NT2/D1 (cell line): ENCODE data around the gene IMPA2.

Source experiments
- DNase-seq: peaks from one replicate; pipeline ENCODE4 v3.0.0-alpha.2; 2011; ENCODE audit warnings: low read depth, low spot score
- H3K27me3 ChIP-seq: 2 replicates; pipeline ENCODE4 v1.6.0; 2011; ENCODE audit warnings: mild to moderate bottlenecking; ENCODE audit not compliant: insufficient read length, insufficient read depth
- H3K36me3 ChIP-seq: 2 replicates; pipeline ENCODE4 v1.6.1; 2011; ENCODE audit warnings: mild to moderate bottlenecking, low read length, mixed read lengths; ENCODE audit not compliant: insufficient read depth, insufficient read length
- H3K4me1 ChIP-seq: 2 replicates; pipeline ENCODE4 v1.5.1; 2011; ENCODE audit not compliant: insufficient read depth, insufficient read length
- H3K4me3 ChIP-seq: 2 replicates; pipeline ENCODE4 v1.5.1; 2011; ENCODE audit warnings: low read depth; ENCODE audit not compliant: insufficient read length
- H3K9ac ChIP-seq: 2 replicates; pipeline ENCODE4 v1.6.0; 2011; ENCODE audit warnings: low read depth; ENCODE audit not compliant: insufficient read length
- H3K9me3 ChIP-seq: 2 replicates; pipeline ENCODE4 v1.5.1; 2011; ENCODE audit warnings: mild to moderate bottlenecking, low read length; ENCODE audit not compliant: insufficient read depth
- SUZ12 ChIP-seq: IDR thresholded peaks from 2 replicates; pipeline ENCODE4 v1.6.1; 2011; ENCODE audit not compliant: insufficient read length, insufficient read depth; ENCODE audit errors: extremely low read depth
- YY1 ChIP-seq: IDR thresholded peaks from 2 replicates; pipeline ENCODE4 v1.6.1; 2011; ENCODE audit not compliant: insufficient read length, insufficient read depth
- ZNF274 ChIP-seq: IDR thresholded peaks from 2 replicates; pipeline ENCODE4 v1.6.1; 2011; ENCODE audit warnings: mild to moderate bottlenecking, low read depth, low read length

Gene IMPA2

GRCh38 chr18:12031181-12031580 is 49.9 kb downstream of the IMPA2 start:
- H3K9ac ChIP-seq: no peak overlapping the region
- no peak overlapping the region for H3K4me3 ChIP-seq
- peaks cover 2% of the 10 kb centered on the region for H3K4me1 ChIP-seq
- H3K36me3 ChIP-seq: peaks cover 39% of the 10 kb centered on the region
- no peaks in the 10 kb centered on the region for H3K9me3 ChIP-seq
- TF ChIP-seq YY1 (no peak), ZNF274 (no peak), SUZ12 (no peak)
- H3K27me3 ChIP-seq: no peaks in the 10 kb centered on the region
- DNase-seq: no peak

GRCh38 chr18:12031846-12032245 is 50.5 kb downstream of the IMPA2 start:
- no peak overlapping the region for H3K9ac ChIP-seq
- H3K36me3 ChIP-seq: peaks cover 39% of the 10 kb centered on the region
- no peak overlapping the region for H3K4me3 ChIP-seq
- H3K9me3 ChIP-seq: no peaks in the 10 kb centered on the region
- TF ChIP-seq SUZ12 (no peak), YY1 (no peak), ZNF274 (no peak)
- no peak for DNase-seq
- peaks cover 2% of the 10 kb centered on the region for H3K4me1 ChIP-seq
- no peaks in the 10 kb centered on the region for H3K27me3 ChIP-seq

DNA sequence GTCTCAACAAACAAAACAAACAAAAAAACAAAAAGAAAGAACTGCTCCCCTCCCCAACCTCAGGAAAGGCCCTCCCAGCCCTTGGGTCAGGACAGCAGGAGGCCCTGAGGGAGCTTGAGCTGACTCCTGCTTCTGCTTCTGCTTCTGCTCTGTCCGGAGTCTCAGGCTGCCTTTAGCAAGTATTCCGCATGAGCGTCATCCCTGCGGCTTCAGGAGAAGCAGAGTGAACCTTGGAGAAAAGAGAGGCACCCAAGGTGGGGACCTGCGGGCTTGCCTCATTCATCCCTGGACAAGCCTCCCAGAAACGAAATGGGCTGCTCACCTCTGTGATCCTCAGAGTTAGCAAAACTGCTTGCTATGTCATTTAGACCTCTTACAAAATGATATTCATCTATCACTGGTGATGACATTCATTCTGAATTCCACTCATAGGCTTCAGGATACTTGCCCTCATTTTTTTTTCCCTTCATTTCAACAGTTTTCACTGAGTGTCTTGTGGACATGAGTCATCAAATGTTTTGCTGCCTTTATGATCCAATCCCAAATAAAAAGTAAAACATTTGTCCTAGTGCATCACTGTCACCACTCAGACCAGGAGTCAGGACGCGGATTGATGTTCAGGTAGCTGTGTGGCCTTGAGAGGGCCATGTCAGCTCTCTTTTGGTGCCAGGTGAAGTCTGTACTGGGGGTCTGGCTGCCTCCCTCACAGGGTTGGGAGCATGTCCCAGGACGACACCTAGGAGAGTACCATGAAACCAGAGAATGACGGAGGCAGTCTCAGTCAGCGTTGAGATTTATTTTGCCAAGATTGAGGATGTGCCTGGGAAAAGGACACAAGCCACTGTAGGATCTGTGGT is 51.7 kb downstream of the IMPA2 start:
- Histone ChIP-seq H3K9ac (no peak overlapping the region), H3K4me3 (no peak overlapping the region), H3K4me1 (no peaks in the 10 kb centered on the region), H3K9me3 (no peaks in the 10 kb centered on the region), H3K36me3 (peaks cover 35% of the 10 kb centered on the region), H3K27me3 (peaks cover 5% of the 10 kb centered on the region)
- no peak for TF ChIP-seq SUZ12
- no peak for TF ChIP-seq YY1
- TF ChIP-seq ZNF274: no peak
- no peak for DNase-seq

DNA sequence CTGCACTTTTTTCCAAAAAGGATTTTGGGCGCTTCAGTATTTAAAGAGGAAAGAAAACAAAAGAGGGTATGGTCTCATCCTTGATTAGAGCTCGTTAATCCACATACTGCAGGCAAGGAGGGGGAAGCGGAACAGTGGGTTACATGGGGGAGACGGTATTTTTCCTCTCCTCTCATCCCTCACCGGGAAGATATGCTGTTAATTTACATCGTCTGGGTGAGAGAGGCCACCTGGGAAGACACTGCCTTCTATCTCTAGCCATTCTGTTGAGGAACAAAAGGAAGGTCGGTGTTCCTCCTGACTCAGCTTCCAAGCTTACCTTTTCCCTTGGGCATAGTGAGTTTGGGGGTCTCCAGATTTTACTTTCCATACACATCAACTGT is 52.3 kb downstream of the IMPA2 start:
- peaks cover 29% of the 10 kb centered on the region for H3K36me3 ChIP-seq
- no peak for DNase-seq
- peaks cover 11% of the 10 kb centered on the region for H3K27me3 ChIP-seq
- no peak overlapping the region for H3K9ac ChIP-seq
- peaks cover 2% of the 10 kb centered on the region for H3K4me1 ChIP-seq
- no peaks in the 10 kb centered on the region for H3K9me3 ChIP-seq
- TF ChIP-seq YY1 (no peak), ZNF274 (no peak), SUZ12 (no peak)
- no peak overlapping the region for H3K4me3 ChIP-seq

DNA sequence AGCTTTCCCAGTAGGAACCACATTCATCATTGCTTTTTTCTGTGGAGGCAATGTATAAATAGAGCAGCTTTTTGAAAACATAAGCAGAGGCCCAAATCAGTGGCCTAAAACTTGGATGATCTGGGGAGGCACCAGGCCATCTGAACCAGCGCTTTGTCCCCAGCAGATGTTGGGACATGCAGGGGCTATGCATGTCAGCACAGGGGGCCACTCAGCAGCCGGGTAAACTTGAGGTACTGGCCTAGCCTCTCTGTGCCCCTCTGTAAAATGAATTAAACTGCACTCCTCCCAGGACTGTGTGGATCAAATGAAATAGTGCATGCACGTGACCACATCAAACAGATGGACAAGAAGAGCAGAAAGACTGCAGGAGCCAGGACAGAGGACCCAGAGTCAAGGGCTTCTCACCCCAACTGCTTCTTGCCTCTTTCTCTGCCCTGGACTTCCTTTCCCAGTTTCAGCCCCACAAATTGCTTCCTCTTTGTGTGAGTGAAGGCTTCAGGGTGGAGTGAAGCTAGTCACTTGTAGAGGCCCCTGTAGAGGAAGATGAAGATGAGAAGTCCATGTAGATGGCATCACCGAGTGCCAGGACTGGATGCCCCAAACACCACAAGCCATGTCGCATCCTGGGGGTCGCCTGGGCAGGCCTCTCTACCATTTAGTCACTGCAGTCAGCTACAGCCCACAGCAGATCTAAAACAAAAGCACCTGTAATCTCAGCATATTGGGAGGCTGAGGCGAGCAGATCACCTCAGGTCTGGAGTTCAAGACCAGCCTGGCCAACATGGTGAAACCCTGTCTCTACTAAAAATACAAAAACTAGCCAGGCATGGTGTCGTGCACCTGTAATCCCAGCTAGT is 53.2 kb downstream of the IMPA2 start:
- Histone ChIP-seq H3K36me3 (peaks cover 23% of the 10 kb centered on the region), H3K27me3 (peaks cover 14% of the 10 kb centered on the region), H3K9me3 (no peaks in the 10 kb centered on the region), H3K4me1 (peaks cover 2% of the 10 kb centered on the region), H3K9ac (no peak overlapping the region), H3K4me3 (no peak overlapping the region)
- no peak for TF ChIP-seq YY1
- TF ChIP-seq SUZ12: no peak
- no peak for DNase-seq

- H3K27me3 ChIP-seq: peaks cover 14% of the 10 kb centered on the region
- no peak for DNase-seq
Observed at GRCh38 chr18:12035481-12035880, 54.2 kb downstream of the IMPA2 start.

More at GRCh38 chr18:12035481-12035880, 54.2 kb downstream of the IMPA2 start:
- Histone ChIP-seq H3K4me3 (no peak overlapping the region), H3K36me3 (peaks cover 13% of the 10 kb centered on the region), H3K4me1 (peaks cover 2% of the 10 kb centered on the region), H3K9ac (no peak overlapping the region), H3K9me3 (no peaks in the 10 kb centered on the region)
- TF ChIP-seq YY1 (no peak), ZNF274 (no peak), SUZ12 (no peak)
